CD4-positive, alpha-beta T cell treated with Interferon gamma for 1 hour (primary cell): ENCODE data around the gene CXCL9.
A peak's percentile ranks its signal among the peaks of the same experiment; 100 is the strongest.
"Not testable (repeated sequence)": the region's sequence is repeated elsewhere in the genome, so short reads cannot be mapped to it uniquely, and the experiment has no call there.

Experiments used
- DNase-seq: peaks from one replicate; pipeline ENCODE4 v3.0.0-alpha.2; 2020

Gene CXCL9

DNA sequence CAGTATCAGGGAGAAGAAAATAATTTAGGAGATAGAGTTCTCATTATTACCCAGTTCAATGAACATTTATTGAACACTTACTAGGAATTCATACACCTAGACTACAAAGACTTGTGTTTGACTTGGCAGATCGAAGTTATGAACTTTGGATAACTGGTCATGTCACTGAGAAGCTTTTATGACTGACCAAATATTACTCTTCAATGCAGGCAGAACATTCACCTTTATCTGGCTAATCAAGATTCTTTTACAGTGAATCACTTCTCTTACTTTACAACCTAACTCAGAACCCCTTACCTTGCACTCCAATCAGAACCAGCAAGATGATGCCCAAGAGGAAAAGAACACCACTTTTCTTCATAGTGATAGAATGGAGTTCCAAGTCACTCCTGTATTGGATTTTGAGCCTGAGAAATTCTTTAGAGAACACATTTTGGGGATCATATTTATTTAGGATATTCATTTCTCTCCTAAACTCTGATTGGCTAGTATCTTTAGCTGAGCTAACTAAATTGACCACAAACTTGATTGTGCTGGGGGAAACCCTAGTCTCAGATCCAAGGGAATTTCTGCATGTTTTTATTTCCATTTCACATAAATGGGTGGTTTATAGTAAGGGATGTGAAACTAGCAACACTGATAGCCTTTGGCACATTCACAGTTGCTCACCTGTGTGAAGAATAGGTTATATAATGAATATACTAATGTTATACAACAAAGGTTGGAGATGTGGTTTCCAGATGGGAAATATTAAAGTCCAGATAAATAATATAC is at the start of gene CXCL9:
CXCL9 (minus strand) TSS at position 421 of the 774 bp plus-strand sequence; CDS start at position 361, 60 bp downstream.
- DNase-seq, result no peak

DNA sequence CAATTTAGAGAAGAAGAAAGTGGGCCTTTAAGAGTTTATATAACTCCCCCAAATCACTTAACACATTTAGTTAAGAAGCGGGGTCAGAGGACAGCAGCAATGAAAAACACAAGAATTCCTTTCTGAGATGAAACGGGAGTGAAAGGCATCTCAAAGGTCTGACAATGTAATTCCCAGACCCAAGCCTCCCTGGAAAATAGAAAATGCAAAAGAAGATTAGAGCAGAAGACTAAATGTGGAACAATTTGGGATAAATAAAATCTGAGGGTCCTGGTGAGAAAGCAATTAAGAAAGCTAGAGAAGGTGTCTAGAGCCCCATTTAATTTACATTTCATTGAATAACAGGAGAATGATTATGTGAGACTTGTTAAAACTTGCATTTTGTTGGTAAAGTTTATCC is 48.1 kb upstream of the CXCL9 start:
- no peak for DNase-seq

DNA sequence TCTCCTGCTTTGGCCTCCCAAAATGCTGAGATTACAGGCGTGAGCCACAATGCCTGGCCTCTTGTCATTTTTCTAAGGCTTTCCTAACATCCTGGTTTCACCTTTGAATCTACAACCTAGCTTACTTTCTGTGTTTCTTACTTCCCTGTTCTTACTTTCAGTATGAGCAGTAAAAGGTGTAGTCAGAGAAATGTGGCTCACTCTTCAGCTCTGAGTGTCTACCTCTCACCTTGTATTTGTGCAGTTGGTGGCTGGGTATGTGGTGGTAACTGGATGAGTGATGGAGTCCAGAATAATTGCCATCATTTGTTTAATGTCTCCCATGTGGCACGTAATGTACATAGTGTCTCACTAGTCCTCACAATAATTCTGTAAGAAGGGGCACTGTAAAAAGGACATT is 47.7 kb upstream of the CXCL9 start:
- no peak for DNase-seq

DNA sequence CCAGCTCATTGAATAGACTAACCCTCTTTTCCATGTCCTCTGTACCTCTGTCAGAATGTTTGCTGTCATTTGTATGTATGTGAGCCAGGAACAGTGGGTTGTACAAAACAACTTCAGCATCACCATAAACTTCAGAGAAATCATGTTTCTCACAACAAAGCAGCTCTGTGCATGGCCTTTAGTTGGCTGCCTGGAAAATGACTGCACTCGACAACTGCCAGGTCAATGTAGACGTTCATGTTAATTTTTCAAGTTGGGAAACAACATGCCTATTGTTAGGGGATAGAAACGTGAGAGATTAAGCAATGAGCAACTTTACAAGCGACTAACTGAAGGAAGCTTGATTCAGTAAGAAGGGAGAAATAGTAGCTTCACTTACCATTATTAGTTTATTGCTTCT is 46.4 kb upstream of the CXCL9 start:
- no peak for DNase-seq

DNA sequence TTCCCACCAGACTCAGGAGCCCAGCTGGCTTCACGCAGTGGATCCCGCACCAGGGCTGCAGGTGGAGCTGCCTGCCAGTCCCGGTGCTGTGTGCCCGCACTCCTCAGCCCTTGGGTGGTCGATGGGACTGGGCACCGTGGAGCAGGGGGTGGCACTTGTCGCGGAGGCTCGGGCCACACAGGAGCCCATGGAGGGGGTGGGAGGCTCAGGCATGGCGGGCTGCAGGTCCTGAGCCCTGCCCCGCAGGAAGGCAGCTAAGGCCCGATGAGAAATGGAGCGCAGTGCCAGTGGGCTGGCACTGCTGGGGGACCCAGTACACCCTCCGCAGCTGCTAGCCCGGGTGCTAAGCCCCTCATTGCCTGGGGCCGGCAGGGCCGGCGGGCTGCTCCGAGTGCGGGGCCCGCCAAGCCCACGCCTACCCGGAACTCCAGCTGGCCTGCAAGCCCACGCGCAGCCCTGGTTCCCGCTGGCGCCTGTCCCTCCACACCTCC is 43.3 kb upstream of the CXCL9 start:
- DNase-seq, result not testable (repeated sequence)

DNA sequence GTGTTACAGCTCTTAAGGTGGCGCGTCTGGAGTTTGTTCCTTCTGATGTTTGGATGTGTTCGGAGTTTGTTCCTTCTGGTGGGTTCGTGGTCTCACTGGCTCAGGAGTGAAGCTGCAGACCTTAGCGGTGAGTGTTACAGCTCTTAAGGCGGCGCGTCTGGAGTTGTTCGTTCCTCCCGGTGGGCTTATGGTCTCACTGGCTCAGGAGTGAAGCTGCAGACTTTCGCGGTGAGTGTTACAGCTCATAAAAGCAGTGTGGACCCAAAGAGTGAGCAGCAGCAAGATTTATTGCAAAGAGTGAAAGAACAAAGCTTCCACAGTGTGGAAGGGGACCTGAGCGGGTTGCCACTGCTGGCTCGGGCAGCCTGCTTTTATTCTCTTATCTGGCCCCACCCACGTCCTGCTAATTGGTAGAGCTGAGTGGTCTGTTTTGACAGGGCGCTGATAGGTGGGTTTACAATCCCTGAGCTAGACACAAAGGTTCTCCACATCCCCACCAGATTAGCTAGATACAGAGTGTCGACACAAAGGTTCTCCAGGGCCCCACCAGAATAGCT is 42.6 kb upstream of the CXCL9 start:
- not testable (repeated sequence) for DNase-seq

GRCh38 chr4:76044686-76045085 is 37.4 kb upstream of the CXCL9 start:
- DNase-seq, result not testable (repeated sequence)

GRCh38 chr4:76043306-76043705 is 36.0 kb upstream of the CXCL9 start:
- not testable (repeated sequence) for DNase-seq

DNA sequence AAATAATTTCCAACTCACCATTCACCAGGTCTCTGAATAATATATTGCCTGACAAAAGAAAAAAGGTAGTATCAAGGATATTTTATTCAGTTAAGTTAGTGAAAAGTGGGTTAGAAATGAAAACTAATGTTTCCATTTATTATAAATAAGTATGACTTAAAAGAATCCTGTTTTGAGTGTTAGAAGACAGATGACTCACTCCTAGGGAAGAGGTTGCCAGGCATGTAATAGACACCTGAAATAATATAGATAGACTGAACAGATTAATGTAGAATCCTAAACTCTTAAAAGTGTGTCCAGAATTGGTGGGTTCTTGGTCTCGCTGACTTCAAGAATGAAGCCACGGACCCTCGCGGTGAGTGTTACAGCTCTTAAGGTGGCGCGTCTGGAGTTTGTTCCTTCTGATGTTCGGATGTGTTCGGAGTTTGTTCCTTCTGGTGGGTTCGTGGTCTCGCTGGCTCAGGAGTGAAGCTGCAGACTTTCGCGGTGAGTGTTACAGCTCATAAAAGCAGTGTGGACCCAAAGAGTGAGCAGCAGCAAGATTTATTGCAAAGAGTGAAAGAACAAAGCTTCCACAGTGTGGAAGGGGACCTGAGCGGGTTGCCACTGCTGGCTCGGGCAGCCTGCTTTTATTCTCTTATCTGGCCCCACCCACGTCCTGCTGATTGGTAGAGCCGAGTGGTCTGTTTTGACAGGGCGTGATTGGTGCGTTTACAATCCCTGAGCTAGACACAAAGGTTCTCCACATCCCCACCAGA is 35.1 kb upstream of the CXCL9 start:
- not testable (repeated sequence) for DNase-seq

DNA sequence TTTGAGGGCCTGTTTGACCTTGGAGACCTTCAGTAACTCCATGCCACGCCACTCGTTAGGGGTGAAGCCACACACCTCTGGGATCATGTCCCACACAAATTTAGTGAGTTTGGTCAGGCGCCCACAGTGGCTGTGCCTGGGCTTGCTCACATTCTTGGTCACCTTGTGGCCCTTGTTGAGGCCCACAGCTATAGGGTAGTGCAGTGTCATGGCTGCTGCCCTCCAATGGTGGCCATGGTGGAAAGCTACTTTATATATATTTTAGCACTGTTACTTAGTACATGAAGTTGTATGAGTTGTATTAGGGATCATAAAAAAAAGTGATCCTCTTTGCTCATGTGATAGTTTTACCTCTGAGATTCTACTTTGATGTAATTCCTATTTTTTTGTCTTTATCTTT is 29.5 kb upstream of the CXCL9 start:
- DNase-seq, result no peak

DNA sequence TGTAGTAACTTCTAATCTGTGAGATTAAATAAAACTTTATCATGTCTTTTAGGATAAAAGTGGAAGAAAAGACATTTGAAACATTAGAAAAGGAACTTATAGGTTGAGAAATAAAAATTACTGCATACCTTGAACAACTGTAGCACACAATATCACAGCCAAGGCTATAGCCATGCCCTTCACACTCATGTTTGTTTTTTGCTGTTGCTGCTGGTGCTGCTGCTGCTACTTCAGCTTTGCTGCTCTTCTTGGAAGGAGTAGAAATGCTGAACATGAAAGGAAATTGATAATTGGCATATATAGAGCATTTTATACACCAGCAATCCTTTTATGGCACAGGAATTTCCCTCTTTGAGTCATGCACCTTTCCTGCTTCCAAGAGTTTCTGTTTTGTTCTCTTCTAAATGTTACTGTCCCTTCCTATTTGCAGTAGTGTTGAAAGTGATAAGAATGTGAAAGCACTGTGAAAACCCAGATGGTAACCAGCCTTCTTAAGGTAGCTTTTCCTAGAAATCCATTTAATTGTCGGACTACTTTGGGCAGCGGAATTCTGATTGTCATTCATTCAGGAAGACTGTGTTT is 28.6 kb upstream of the CXCL9 start, which contains the start of gene CXCL11:
CXCL11 (minus strand) TSS at position 272 of the 582 bp plus-strand sequence; CDS start at position 189, 83 bp downstream.
- DNase-seq, result no peak

DNA sequence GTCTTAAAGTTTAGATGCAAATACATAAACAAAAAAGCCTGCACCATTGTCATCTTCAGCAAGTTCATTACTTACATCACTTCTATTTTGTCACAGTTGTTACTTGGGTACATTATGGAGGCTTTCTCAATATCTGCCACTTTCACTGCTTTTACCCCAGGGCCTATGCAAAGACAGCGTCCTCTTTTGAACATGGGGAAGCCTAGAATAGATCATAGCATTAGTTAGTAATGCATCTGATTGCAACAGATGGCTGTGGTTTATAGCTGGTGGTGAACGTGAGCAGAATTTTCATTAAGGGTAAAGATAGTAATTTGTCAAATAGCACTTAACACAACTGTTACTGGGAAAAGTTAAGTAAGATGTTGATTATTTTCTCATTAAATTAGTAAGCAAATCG is 27.8 kb upstream of the CXCL9 start:
- DNase-seq, result no peak

GRCh38 chr4:76029300-76029699 is 22.0 kb upstream of the CXCL9 start:
- DNase-seq, result no peak

- peak; percentile 60 for DNase-seq
These were observed 21.0 kb upstream of the CXCL9 start for GRCh38 chr4:76028350-76028765.

DNA sequence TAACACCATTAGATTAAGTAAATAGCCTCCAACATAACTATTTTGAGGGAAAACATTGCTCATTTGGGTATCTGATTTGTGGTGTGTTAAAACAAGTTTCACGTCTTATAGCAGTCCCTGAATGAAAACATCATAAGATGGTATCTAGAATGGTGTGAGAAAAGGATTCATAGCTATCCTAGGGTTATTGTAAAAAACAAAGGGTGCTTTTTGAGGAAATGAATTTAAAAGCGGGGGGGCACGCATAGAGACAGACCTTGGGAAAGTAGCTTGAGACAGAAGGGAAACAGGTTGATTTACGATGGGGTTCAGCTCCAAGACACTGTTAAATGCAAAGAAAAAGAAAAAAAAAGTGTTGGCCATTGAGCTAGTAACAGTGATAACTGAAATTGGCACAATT is 16.8 kb upstream of the CXCL9 start:
- no peak for DNase-seq

- peak; percentile 55 for DNase-seq
These were observed 16.1 kb upstream of the CXCL9 start, which contains the start of gene CXCL10 for GRCh38 chr4:76023389-76023788. CXCL10 (minus strand) TSS chr4:76023497; CDS start chr4:76023431, 66 bp downstream.

DNA sequence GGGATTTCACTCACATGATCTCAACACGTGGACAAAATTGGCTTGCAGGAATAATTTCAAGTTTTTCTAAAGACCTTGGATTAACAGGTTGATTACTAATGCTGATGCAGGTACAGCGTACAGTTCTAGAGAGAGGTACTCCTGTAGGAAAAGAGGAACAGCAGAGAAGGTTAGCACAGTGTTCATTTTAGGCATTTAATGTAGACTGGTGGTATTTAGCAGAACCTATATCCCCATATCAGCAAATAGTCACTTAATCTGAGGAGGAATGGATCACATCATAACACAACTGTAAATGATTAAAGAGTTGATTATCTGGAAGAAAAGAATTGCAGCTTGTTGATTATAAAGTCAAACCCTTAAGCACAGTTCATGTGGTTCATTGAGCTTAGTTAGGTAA is 15.4 kb upstream of the CXCL9 start:
- no peak for DNase-seq

DNA sequence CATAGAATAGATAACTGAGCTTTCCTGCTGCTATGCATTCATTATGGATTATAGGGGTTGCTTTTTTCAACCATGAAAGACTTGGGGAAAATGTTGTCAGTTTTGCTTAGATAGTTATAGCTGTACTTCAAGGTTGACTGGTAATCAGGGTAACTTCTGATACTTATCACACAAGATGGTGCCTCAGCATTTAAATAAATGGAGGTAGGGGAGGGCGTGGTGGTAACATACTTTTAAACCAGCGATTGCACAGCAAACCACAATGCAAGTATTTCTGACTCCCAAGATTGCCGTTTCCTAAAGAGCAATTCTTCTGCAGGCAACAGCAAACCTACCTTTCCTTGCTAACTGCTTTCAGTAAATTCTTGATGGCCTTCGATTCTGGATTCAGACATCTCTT is 14.7 kb upstream of the CXCL9 start:
- no peak for DNase-seq

DNA sequence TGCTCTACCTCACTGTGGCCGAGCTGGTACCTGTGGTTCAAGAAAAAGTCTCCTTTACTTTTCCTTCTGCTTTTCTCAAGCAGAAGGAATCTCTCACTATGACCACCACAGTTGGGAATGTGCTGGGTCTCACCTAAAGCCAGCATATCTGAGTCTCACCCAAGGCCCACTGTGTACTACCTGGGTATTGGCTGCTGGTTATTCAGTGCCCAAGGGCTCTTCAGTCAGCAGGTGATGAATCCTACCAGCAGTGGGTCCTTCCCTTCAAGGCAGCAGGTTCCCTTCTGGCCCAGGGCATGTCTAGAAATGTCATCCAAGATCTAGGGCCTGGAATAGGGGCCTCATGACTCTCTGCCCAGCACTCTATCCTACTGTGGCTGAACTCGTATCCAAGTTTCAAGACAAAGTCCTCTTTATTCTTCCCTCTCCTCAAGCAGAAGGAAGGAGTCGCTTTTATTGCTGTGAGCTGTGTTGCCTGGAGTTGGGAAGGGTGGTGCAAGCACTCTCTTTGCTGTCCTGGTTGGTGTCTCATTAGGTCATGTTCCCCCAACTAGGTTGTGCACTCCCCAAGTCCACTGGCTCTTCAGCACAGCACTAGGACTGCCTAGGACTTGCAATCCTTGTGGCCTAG is 9.9 kb upstream of the CXCL9 start:
- DNase-seq, result no peak

GRCh38 chr4:76016393-76016792 is 9.1 kb upstream of the CXCL9 start:
- DNase-seq, result no peak

- no peak for DNase-seq
These were observed 6.2 kb upstream of the CXCL9 start for GRCh38 chr4:76013540-76013939.

- no peak for DNase-seq
These were observed 5.1 kb upstream of the CXCL9 start for GRCh38 chr4:76012388-76012801.
